HG03442 (cell line): Measurements from ENCODE around the gene GTF2A1L.
"Not testable (repeated sequence)": the region's sequence is repeated elsewhere in the genome, so short reads cannot be mapped to it uniquely, and the experiment has no call there.

Source experiments
- ATAC-seq: cut with Tn5 transposase; IDR thresholded peaks from one replicate; pipeline ENCODE4 v1.9.1; 2021; ENCODE audit warnings: mild to moderate bottlenecking, moderate library complexity; ENCODE audit not compliant: unreplicated experiment

Gene GTF2A1L

DNA sequence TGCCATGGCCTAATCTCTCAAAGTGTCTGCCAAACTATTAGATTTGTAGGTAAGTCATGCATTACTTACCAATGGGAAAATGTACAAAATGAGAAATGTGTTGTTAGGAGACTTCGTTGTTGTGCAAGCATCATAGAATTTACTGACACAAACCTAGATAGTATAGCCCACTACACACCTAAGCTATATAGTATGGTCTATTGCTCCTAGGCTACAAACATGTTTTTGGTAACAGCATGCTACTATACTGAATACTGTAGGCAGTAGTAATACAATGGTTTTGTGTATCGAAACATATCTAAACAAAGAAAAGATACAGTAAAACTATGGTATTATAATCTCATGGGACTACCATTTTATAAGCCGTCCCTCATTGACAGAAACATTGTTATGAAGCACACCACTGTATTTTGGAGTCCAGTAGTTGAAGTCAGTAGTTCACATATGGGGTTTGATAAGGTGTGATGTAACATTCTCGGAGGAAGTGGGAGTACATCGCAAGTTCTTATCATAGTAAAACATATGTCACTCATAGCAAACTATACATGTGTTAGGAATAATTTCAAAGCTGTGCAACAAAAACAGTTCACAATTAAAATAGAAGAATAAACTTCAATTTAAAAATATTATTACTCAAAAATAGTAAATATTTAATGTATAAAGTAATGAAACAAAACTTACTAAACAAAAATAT is 12.0 kb upstream of the GTF2A1L start:
- ATAC-seq = no peak

DNA sequence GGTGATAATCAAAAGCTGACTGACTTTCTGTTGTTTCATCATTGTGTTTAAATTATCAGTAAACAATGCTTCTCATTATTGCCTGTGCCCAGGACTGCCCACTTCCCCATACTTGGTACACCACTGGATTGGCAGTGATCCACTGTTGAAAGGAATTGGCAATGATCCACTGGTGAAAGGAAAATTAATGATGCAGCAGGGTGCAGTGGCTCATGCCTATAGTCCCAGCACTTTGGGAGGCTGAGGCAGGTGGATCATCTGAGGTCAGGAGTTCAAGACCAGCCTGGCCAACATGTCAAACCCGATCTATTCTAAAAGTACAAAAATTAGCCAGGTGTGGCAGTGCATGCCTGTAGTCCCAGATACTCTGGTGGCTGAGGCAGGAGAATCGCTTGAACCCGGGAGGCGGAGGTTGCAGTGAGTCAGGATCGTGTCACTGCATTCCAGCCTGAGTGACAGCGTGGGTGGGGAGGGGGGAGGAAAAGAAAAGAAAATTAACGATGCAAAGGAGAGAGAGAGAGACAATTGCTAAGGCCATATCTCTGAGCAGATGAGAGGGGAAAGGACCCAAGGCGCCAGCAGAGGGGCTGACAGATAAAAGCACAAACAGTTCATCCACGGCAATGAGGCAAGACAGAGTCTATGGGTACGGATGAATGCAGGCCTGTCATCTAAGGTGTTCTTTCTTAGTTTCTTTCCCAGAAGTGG is 10.2 kb upstream of the GTF2A1L start:
- no peak for ATAC-seq

DNA sequence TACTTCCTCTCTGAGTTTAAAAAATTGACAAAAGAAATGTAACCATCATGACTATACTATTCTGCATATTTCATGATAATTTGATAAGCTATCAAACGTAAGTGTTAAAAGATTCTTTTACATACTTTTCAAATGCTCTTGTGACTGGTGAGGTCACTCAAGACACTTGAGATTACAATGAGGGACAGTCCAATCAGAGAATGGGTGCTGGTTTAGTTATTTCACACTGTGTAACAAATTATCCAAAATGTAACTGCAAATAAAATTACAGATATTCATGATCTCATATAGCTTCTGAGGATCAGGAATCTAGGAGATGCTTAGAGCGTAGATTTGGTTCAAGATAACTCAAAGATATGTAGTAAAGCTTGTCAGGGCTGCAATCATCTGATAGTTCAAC is 4.4 kb upstream of the GTF2A1L start:
- no peak for ATAC-seq

DNA sequence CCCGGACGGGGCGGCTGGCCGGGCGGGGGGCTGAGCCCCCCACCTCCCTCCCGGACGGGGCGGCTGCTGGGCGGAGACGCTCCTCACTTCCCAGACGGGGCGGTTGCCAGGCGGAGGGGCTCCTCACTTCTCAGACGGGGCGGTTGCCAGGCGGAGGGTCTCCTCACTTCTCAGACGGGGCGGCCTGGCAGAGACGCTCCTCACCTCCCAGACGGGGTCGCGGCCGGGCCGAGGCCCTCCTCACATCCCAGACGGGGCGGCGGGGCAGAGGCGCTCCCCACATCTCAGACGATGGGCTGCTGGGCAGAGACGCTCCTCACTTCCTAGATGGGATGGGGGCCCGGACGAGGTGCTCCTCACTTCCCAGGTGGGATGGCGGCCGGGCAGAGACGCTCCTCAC is 3.1 kb upstream of the GTF2A1L start:
- not testable (repeated sequence) for ATAC-seq

- ATAC-seq = no peak
Observed at GRCh38 chr2:48619526-48619925, 1.9 kb downstream of the GTF2A1L start.

DNA sequence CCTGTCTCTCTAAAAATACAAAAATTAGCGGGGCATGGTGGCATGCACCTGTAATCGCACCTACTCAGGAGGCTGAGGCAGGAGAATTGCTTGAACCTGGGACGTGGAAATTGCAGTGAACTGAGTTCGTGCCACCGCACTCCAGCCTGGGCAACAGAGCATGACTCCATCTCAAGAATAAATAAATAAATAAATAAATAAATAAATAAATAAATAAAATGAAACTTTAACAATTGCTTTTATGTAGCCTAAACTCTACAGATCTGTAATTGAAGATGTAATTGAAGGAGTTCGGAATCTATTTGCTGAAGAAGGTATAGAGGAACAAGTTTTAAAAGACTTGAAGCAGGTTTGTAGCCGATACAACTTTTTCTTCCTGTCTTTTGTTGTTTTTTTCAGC is 2.9 kb downstream of the GTF2A1L start:
- no peak for ATAC-seq

DNA sequence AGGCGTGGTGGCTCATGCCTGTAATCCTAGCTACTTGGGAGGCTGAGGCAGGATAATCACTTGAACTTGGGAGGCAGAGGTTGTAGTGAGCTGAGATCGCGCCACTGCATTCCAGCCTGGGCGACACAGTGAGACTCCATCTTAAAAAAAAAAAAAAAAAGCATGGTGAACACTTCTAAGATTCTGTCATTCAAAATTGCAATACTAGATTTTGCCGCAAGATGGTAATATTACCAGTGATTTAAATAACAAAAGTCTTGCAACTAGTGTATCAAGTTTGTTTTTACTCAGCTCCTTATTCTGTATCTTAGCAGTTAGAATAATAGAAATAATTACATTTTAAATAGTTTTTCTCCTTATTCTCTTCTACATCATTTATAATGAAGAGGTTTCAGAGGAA is 5.0 kb downstream of the GTF2A1L start:
- not testable (repeated sequence) for ATAC-seq

DNA sequence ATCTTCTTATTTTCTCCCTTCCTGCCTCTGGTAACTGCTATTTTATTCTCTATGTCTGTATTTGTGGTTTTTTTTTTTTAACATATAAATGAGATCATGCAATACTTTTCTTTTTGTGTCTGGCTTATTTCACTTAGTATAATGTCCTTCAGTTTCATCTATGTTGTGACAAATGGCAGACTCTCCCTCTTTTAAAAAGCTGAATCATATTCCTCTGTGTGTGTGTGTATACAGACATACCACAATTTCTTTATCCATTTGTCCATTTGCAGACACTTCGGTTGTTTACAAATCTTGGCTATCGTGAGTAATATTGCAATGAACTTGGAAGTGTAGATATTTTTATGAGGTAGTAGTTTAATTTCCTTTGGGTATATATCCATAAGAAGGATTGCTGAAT is 7.0 kb downstream of the GTF2A1L start:
- ATAC-seq = no peak

DNA sequence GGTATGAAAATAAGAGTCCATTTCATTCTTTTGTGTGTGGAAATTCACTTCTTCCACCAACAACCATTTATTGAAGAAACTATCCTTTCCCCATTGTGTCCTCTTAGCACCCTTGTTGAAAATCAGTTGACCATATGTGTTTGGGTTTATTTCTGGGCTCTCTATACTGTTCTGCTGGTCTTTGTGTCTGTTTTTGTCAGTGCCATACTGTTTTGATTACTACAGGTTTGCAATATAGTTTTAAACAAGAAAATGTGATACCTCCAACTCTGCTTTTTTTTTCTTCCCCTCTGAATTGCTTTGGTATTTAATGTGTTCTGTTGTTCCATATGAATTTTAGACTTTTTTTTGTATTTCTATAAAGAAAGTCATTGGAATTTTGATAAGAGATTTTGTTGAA is 8.4 kb downstream of the GTF2A1L start:
- ATAC-seq = no peak

- ATAC-seq = no peak
Observed at GRCh38 chr2:48633143-48633542, 15.5 kb downstream of the GTF2A1L start.

- no peak for ATAC-seq
Observed at GRCh38 chr2:48635786-48636185, 18.1 kb downstream of the GTF2A1L start.

DNA sequence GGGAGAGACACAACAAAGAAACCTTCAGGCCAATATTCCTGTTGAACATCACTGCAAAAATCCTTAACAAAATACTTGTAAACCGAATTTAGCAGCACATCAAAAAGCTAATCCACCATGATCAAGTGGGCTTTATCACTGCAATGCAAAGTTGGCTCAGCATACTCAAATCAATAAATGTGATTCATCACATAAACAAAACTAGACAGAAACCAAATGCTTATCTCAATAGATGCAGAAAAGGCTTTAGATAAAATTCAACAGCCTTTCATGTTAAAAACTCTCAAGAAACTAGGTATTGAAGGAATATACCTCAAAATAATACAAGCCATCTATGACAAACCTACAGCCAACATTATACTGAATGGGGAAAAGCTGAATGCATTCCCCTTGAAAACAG is 20.6 kb downstream of the GTF2A1L start:
- no peak for ATAC-seq

- no peak for ATAC-seq
Observed at GRCh38 chr2:48651158-48651790, 33.6 kb downstream of the GTF2A1L start.

DNA sequence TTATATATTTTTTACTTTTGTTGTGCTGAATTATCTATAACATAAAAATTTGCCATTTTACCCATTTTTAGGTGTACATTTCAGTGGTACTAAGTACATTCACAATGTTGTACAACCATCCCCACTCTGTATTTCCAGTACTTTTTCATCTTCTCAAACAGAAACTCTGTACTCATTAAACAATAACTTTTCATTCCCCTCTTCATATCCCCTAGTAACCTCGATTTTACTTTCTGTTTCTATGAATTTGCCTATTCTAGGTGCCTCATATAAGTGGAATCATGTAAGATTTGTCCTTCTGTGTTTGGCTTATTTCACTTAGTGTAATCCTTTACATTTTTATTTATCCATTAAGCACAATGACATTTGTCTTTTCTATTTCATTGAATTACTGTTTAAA is 51.3 kb downstream of the GTF2A1L start:
- ATAC-seq = peak; percentile 63

- ATAC-seq = no peak
Observed at GRCh38 chr2:48673581-48673980, 55.9 kb downstream of the GTF2A1L start.

DNA sequence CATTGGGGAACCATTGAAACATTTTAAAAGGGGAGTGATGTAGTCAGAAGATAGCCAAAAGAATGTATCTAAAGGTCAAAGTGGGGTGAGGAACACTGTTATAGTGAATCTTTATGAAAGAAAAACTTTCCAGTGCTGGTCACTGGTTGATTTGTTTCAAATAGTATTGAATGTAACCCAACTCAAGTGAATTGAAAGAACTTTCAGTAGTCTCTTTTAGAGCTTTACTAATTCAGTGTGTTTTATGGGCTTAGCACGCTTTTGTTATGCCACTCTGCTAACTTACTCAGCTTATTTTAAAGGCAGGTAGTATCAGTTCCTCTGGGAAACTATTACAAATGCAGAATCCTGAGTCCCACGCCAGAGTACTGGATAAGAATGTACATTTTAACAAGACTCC is 57.3 kb downstream of the GTF2A1L start:
- ATAC-seq = no peak

- no peak for ATAC-seq
Observed at GRCh38 chr2:48677450-48677849, 59.8 kb downstream of the GTF2A1L start.

DNA sequence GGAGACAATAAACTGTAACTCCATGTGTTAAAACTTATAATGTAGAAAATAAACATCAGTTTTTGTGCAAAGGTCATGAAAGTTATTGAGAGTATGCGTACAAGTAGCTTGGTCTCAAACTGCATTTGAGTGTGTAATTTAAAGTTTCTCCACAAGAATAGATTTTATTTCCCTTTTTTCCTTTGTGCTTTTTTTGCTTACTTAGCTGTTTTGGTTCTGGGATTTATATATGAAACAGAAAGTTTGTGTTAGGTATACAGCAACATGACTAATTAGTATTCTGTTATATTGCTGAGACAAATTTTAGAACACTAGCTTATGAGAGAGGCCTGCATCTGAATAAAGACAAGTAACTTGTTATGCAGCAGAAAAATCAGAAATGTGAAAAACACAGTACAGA is 67.5 kb downstream of the GTF2A1L start:
- no peak for ATAC-seq

- ATAC-seq = no peak
Observed at GRCh38 chr2:48691935-48692691, 74.5 kb downstream of the GTF2A1L start.

DNA sequence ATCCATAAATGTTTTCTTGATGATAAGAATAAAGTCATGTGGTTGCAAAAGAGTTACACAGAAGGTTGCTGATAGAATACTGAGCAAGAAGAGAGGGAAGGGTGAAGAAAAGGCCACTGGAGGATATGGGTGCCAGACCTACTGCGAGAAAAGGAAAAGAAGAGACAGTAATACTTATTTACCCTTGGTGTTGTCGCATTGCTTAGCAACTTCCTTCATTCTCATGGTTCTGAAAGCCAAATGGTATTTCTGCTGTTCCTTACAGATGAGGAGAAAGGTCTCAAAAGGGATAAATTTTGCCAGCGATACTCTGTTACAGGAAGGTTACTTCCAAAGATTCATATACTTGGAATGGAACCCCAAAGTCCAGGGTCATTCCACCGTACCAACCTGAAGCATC is 75.4 kb downstream of the GTF2A1L start:
- ATAC-seq = no peak

DNA sequence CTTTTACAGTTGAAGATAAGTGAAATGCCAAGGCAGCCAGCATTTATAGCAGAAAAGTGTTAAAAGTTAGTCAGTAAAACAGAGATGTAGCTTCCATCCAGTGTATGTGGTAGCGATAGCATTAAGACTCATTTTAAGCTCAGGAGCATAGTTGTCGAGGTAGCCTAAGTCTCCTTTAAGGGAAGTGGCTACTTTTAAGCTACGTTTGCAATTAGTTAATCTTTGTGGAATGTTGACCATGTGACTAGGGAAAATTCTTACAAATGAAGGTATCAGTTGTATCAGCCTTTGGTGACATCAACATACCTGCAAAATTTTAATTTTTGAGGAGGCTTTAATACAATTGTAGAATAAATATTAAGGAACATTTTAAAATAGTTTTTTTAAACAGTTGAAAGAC is 76.0 kb downstream of the GTF2A1L start:
- no peak for ATAC-seq

- ATAC-seq = no peak
Observed at GRCh38 chr2:48694149-48694548, 76.5 kb downstream of the GTF2A1L start.
